A204.1 (cell line): ENCODE data around the gene CNR2.
"Not testable (repeated sequence)": the region's sequence is repeated elsewhere in the genome, so short reads cannot be mapped to it uniquely, and the experiment has no call there.

ENCODE experiments used
- FAIRE-seq: peaks from 2 replicates; lab custom pipeline; 2012; peaks lifted over from hg19 to GRCh38; lab: Jason Lieb, UNC

Gene CNR2

DNA sequence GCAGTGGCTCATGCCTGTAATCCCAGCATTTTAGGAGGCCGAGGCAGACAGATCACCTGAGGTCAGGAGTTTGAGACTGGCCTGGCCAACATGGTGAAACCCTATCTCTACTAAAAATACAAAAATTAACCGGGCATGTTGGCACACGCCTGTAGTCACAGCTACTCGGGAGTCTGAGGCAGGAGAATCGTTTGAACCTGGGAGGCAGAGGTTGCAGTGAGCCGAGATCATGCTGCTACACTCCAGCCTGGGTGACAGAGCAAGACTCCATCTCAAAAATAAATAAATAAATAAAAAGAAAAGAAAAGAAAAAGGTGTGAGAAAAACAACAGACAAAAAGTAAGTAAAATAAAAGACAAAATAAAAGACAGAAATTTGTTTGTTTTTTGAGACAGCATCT is 79.0 kb downstream of the CNR2 start:
- not testable (repeated sequence) for FAIRE-seq

DNA sequence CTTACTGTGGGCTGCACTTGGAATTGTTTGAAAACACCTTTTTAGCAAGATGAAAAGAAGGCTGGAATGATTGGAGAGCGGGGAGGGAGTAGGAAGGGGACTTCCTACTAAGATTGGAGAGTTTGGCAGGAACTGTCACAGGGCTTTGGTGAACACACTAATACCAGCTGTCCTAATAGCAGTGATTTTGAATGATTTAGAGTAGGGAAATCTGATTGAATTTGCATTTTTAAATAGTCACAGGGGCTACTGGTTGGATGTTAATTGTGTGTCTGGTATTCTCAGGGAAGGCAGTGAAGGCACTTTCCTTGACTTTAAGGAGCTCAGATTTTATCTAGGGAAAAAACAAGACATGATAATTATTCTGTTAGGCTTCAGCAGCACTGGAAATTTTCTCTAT is 85.4 kb downstream of the CNR2 start:
- FAIRE-seq, result no peak

DNA sequence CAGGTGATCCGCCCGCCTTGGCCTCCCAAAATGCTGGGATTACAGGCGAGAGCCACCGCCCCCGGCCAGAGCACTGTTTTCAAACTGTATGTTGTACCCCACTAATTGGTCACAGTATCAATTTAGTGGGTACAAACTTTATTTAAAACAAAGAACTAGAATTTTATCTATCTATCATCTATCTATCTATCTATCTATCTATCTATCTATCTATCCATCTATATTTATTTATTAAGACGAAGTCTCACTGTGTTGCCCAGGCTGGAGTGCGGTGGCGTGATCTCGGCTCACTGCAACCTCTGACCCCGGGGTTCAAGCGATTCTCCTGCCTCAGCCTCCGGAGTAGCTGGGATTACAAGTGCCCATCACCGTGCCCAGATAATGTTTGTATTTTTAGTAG is 86.6 kb downstream of the CNR2 start:
- FAIRE-seq, result not testable (repeated sequence)

DNA sequence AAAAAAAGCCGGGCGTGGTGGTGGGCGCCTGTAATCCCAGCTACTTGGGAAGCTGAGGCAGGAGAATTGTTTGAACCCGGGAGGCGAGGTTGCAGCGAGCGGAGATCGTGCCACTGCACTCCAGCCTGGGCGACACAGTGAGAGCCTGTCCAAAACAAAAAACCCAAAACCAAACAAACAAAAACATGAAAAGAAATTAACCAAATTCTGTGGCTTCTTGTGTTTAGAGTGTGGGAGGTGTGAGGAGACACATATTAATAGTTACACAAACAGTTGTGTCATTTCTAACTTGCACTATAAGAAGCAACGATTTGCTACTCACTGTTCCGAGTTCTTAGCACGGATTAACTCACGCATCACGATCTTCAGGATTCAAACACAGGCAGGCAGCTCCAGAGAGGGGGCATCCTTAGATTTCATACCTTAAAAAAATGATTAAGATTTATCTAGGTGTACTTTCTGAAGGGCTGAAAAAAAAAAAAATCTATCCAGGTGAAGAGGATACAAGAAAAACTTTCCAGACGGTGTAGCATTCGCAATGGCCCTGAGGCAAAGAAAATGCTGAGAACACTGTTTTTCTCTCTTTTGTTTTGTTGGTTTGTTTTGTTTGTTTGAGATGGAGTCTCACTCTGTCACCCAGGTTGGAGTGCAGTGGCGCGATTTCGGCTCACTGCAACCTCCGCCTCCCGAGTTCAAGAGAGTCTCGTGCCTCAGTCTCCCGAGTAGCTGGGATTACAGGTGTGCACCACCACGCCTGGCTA is 87.2 kb downstream of the CNR2 start:
- FAIRE-seq, result no peak

DNA sequence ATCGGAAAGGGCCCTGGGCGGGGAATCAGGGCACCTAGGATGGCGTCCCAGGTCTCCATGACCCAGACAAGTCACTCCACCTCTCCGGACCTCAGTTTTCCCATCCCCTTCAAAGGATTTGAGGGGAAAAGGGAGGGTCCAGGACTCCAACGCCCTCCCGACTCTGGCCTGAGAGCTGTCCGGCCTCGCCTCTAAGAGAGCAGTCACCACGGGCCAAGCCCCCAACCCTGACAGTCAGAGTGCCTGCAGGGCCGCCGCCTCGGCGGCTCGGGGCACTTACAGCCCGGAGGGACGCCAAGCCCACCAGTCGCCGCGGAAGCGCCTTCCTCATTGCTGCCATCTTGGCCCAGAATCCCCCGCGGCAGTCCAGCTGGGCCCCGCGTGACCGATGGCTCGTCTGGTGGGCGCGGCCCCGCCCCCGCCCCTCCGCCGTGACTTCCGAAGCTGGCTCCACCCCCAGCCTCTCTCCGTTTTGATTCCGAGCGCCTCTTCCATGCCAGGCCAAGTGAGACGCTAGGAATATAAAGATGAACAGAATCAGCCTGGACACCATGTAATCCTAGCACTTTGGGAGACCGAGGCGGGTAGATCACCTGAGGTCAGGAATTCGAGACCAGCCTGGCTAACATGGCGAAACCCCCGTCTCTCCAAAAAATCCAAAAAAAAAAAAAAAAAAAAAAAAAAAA is 87.9 kb downstream of the CNR2 start, which contains the start of gene HMGCL:
TSS of gene HMGCL (minus strand) at position 354 of the 686 bp plus-strand sequence. CDS start at position 340, 14 bp downstream.
- no peak for FAIRE-seq

DNA sequence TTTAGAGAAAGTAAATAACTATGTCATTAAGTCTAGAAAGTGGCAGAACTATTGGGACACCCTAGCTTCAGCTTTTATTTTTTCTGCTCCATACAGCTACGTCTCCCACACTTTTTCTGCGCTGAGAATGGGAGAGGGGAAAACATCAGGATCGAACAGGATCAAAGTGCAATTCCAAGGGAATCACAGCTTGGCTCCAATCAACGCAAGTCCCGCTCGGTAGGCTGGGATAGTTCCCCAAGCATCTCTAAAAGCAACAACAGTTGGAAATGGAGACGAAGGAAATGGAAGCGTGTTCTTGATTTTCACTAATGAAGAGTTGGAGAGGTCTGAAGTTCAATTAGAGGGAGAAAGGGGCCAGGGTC is 88.5 kb downstream of the CNR2 start:
- no peak for FAIRE-seq

DNA sequence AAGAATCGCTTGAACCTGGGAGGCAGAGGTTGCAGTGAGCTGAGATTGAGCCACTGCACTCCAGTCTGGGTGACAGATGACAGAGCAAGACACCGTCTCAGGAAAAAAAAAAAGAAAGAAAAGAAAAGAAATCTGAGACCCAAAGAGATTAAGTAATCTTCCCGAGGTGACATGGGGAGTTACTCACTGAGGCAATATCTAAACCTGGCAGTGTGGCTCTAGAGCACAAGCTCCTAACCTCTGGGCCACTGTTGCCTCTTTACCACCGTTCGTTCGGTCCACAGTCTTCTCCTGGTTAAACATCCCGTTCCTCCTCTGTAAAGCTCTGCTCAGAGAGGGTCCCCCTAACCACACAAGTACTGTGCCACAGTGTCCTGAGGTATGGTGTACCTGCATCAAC is 89.4 kb downstream of the CNR2 start:
- no peak for FAIRE-seq
